Activated CD8-positive, alpha-beta memory T cell treated with anti-CD3 and anti-CD28 coated beads for 1 hour (primary cell): ENCODE data around the gene SPNS3.

Source experiments
- DNase-seq, 2 donors: peaks; one replicate each; pipeline ENCODE4 v3.0.0-alpha.2; 2020; ENCODE audit warnings: low read depth in 1 of 2; ENCODE audit errors: extremely low read depth in 1 of 2

Gene SPNS3, protein sequence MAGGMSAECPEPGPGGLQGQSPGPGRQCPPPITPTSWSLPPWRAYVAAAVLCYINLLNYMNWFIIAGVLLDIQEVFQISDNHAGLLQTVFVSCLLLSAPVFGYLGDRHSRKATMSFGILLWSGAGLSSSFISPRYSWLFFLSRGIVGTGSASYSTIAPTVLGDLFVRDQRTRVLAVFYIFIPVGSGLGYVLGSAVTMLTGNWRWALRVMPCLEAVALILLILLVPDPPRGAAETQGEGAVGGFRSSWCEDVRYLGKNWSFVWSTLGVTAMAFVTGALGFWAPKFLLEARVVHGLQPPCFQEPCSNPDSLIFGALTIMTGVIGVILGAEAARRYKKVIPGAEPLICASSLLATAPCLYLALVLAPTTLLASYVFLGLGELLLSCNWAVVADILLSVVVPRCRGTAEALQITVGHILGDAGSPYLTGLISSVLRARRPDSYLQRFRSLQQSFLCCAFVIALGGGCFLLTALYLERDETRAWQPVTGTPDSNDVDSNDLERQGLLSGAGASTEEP

DNA sequence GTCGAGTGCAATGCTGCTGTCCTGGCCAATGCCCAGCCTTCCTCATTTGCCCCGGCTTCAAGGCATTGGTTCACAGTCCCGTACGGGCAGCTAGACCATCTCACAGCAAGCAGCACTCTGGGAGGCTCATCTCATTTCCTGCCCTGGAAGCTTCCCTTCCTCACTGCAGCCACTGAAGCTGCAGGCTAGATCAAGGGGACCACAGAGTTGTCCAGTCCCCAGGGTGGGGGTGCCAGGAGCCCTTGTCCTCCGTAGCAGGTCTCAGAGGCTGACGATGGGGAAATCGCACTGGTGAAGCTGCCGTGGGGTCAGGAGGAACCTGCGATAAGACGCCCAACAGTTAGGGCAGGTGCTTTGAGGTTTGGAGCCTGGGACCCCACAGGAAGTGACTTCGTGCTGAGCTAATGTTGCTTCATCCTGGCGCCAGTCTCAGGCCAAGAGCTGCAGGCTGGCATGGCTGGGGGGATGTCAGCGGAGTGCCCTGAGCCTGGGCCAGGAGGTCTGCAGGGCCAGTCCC lies at the start of gene SPNS3:
Gene SPNS3, plus strand, starts transcription at position 426 of the 517 bp plus-strand sequence. Its CDS starts 28 bp downstream, at position 454.
- no peak for DNase-seq

DNA sequence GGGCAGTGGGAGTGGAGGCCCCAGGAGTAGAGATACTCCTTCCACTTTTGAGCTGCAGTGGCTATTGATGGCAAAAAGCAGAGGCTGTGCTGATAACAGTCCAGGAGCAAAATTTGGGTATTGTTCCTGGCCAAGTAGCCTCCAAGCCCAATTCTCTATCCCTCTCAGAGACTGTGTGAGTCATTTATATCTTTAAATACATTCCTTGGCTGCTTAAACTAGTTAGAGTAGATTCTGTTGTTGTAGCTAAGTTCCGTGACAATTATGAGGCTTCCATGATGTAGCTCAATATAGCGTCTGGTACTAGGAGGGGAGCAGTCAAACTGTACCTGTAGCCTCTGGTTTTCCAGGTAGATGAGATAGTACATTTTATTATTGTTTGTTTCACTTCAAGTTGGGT lies 47.3 kb upstream of the SPNS3 start:
- no peak for DNase-seq

DNA sequence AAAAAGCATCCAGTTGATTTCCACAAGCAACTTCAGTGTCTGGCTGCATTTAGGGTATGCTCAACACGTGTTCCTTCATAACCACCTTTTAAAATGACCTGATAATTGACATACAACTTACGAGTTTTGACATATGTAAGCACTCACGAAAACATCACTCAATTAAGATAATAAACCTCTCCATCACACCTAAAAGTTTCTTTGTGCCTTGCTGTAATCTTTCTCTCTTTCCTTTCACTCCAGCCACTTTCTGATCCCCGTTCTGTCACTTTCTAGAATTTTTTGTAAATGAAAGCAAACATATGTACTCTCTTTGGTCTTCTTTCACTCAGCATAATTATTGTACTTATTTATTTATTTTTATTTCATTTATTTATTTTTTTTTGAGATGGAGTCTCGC lies 46.6 kb upstream of the SPNS3 start:
- no peak for DNase-seq

DNA sequence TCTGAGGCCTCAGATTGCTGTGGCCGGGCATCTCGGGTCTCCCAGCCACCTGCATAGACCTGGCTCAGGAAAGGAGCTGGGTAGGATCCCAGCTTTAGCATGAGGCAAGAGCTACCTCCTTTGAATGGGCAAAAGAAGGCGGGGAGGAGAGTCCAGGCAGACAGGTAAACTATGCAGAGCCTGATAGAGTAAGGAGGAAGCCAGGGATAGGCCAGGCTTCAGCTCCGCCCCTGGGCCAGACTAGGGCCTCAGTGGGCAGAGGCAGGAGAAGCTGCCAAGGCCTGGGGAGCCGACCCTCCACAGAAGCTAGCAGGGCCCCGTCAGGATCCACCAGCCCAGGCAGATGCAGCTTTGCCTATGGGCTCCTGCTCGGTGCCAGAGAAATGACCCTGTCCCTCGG lies 44.7 kb upstream of the SPNS3 start:
- no peak for DNase-seq

DNA sequence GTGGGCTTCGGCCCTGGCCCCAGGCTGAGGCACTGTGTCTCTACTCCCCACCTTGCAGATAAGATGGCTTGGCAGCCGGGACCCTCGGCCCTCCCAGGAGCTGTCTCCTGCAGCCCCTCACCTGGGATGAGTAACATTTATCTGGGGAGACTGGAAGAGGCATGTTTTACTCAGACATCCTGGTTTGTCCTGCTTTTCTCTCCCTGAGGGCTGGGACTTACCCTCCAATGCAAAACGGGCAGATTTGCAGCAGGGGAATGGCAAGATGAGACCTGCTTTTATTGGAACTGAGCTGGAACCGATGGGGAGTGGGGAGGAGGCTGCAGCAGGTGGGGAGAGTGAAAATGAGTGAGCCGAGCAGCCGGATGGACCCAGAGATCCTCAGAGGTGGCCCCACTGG lies 39.9 kb upstream of the SPNS3 start:
- no peak for DNase-seq

DNA sequence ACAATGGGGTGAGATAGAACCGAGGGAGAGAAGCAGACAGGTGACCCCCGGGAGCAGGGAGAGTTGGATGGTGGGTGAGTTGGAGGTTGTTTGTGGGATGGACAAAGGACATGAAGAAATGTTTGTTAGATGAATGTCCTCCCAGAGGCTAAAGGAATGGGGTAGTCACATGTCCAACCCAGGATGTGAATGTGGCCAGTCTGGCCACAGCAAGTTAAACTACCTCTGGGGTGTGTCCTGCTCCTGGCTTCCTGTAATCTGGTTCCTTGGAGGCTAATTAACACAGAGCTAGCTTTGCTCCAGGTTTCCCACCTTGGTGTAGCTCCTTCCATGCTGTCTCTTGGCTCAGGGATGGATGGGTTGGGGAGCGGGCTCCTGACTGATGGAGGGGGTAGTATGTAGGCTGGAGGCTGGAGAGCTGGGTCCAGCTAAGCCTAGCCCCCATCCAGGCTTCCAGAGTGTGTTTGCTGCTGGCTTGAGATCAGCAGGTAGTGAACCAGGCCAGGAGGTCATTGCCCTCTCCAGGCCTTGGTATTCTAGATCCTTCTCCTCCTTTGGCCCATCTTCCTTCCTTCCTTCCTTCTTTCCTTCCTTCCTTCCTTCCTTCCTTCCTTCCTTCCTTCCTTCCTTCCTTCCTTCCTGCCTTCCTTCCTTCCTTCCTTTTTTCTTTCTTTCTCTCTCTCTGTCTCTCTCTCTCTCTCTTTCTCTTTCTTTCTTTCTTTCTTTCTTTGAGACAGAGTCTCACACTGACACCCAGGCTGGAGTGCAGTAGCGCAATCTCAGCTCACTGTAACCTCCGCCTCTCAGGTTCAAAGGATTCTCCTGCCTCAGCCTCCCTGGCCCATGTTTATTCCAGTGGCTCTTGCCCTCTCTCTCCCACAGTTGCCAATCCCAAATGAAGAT lies 39.3 kb upstream of the SPNS3 start:
- DNase-seq, result no peak

DNA sequence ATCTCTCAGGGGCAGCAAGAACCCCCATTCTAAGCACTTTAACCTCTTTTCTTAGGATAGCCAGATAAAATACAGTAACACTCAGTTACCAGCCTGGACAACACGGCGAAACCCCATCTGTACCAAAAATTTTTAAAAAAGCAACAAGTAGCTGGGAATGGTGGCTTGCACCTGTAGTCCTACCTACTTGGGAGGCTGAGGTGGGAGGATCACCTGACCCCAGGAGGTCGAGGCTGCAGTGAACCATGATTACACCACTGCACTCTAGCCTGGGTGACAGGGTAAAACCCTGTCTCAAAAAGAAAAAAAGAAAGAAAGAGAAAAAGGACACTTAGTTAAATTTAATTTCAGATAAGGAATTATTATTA lies 38.6 kb upstream of the SPNS3 start:
- DNase-seq, result no peak

DNA sequence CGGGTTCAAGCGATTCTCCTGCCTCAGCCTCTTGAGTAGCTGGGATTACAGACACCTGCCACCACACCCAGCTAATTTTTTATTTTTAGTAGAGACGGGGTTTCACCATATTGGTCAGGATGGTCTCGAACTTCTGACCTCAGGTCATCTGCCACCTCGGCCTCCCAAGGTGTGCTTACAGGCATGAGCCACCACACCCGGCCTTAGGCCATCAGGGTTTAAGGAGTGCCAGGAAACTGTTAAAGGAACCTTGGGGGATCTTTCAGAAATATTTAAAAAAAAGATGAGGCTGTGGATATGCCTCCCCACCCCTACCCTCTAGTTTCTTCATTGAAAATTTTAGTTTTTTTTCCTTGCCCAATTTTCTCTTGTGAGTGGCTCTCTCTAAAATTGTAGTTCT lies 35.9 kb upstream of the SPNS3 start:
- DNase-seq, result no peak

DNA sequence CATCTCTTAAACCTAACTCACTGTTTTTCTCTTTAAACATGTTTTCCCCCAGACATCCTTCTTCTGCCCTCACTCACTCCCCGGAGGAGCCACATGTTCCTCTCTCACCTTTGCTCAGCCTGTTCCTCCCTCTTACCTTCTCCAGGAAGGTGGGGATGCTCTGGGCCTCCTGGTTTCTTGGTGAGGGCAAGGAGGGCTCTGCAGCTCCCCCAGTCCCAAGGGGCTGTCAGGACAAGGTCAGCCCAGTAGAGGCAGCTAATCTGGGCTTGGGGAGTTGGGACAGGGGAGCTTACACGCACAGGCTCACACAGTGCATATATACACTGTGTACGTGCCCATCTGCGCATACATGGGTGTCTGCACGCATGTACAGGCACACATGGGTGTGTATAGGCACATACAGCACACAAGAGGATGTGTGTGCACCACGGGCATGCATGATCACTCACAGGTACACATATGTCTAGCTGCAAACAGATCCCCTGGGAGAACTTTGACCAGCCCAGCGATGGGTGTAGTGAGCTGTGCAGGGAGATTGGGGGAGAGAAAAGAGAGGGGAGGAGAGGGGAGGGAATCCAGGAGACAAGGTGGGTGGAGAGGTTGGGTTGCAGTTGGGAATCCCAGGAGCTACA lies 28.6 kb upstream of the SPNS3 start:
- DNase-seq, result no peak

DNA sequence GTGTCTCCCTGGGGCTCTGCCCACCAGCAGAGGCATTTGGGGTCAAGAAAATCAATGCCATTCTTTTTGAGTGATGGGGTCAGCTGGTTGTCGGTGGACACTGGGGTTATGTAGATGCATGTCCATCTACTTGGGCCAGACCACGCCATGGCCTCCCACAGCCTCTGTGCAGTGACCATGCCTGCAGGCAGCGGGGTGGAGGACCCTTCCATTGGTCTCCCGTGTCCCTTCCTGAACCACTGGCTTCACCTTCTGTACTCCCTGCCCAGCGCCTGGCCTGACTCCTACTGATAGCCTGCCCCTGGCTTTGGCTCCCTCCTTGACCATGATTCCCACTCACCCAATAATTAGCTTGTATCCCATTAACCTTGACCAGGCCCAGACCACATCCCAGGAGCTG lies 28.0 kb upstream of the SPNS3 start:
- no peak for DNase-seq

DNA sequence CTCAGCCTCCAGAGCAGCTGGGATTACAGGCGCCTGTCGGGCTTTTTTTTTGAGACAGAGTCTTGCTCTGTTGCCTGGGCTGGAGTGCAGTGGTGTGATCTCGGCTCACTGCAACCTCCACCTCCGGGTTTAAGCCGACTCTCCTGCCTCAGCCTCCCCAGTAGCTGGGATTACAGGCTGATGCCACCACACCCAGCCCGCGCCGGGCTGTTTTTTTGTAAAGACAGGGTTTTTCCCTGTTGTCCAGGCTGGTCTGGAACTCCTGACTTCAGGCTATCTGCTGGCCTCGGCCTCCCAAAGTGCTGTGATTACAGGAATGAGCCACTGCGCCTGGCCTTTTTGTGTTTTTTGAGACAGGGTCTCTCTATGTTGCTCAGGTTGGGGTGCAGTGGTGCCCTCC lies 27.4 kb upstream of the SPNS3 start:
- DNase-seq, result no peak

DNA sequence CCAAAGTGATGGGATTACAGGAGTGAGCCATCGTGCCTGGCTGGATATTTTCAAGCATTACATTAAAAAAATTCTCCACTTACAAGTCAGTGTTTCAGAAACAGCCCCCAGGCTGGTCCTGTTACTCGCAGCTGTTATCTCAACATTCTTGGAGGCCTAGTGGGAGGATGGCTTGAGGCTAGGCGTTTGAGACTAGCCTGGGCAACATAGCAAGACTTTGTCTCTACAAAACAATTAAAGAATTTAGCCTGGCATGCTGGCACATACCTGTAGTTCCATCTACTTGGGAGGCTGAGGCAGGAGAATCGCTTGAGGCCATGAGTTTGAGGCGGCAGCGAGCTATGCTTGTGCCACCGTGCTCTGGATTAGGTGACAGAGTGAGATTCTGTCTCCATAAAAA lies 26.5 kb upstream of the SPNS3 start:
- DNase-seq, result no peak

DNA sequence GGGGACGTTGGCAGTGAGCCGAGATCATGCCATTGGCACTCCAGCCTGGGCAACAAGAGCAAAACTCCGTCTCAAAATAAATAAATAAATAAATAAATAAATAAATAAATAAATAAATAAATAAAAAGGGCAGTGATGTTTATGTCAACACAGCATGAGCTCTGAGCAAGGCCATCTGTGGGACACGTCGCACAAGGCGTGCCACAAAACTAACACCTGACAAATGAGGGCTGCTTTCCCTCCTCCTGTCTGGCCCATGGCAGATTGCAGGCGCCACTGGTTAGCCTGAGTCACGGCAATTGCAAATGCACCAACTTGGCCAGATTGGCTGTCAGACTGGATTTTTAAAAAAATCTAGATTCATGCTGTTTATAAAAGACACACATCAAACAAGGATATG lies 25.9 kb upstream of the SPNS3 start:
- DNase-seq, result no peak

DNA sequence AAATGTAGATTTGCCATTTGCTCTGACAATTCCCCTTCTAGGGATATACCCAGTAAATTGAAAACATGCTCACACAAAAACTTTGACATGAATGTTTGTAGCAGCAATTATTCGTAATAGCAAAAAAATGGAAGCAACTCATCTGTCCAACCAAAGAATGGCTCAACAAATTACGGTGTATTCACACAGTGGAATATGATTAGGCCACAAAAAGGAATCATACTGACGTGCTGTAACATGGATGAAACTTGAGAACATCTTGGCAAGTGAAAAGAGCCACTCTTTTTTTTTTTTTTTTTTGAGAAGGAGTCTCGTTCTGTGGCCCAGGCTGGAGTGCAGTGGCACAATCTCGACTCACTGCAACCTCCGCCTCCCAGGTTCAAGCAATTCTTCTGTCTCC lies 24.1 kb upstream of the SPNS3 start:
- DNase-seq, result no peak

DNA sequence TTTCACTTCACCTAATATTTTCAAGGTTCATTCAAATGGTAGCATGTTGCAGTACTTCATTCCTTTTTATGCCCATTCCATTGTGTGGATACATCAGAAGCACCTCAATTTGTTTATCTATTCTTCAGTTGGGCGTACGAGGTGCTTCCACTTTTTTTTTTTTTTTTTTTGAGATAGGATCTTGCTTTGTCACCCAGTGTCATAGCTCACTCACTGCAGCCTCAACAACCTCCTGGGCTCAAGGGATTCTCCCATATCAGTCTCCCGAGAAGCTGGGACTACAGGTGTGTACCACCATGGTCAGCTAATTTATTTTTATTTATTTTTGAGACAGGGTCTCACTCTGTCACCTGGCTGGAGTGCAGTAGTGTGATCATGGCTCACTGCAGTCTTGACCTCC lies 22.5 kb upstream of the SPNS3 start:
- DNase-seq, result no peak

DNA sequence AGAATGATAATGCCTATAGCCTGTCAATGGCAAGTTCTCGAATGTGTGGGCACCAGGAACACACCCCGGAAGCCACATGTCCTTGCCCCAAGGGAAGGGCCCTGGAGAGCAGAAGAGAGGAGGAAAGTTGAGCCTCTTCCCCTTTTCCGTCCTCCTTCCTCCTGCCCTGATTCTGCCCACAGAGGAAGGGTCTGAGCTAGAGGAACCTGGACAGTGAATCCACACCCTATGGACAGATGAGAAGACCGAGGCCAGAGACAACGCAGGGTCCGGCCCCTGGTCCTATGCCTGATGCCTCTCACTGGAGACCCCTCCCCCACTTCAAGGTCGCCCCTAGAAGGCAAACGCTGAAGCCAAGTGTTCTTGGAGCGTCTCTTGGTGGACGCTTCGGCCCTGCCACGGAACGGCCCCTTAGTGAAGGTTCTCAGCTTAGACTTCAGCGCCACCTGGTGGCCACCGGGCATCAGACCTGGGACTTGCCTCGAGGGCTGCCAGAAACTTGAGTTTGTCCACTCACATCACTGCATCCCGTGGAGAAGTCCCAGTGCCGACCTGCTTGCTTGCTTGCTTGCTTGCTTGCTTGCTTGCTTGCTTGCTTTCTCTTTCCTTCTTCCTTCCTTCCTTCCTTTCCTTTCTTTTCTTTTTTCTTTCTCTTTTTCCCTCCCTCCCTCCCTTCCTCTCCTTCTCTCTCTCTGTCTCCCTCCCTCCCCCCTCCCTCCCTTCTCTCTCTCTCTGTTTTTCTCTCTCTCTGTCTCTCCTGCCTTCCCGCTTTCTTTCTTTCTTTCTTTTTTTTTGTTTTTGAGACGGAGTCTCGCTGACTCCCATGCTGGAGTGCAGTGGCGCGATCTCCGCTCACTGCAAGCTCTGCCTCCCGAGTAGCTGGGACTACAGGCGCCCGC lies 20.6 kb upstream of the SPNS3 start:
- DNase-seq, result peak; percentile 75 to 90

DNA sequence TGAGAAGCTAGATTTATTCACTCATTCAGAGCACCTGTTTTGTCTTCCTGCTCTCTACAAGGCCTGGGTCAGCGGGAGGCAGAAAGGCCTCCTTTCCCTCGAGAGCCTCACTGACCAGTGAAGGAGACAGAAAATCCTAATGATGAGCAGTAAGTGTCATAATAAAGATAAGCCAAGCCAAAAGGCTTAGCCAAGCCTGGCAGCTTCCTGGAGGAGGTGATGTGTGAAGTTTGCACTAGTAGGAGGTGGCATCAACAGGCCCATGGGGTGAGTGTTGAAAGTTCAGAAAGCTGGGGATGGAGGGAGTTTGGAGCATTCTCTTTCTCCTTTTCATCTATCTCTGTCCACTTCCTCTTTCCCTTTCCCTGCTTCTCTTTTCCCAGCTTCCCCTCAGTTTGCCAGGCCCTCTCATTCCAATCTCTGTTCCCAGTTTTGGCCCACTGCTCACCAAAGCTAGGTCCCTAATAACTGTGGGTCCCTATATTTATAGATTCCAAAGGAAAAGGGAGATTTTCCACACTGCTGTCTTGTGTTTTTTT lies 16.5 kb upstream of the SPNS3 start:
- no peak for DNase-seq

DNA sequence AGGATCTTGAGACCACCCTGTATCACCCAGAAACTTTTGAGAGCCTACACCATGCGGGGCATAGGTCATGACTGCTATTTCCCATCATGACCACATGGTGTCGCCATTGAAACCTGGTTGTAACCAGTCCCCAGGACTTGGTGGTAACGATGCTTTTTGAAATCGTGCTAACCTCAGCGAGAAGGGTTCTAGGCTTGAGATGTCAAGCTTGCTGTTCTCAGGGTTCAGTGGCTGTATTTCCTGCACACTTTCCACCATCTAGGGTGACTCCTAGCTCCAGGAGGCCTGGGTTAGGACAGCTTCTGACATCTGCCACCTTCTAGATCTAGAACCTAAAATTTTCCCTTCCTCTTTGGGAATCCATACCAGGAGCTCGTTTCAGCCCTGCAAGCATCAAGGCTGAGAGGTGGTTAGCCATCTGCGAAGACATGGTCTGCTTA lies 13.0 kb upstream of the SPNS3 start:
- DNase-seq, result peak; percentile 20 to 25

DNA sequence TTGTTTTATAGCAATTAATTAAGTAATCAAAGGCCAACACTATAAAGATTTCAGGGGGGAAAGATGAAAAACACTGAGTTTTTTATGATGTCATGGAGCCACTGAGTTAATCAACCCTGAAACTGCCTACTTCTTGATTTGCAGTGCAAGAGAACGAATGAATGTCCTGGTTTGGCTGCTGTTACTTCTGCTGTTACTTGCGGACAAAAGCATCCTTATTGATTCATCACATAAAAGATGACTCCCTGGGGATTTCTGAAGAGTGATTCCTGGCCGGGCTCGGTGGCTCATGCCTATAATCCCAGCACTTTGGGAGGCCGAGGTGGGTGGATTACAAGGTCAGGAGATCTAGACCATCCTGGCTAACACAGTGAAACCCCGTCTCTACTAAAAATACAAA lies 10.9 kb upstream of the SPNS3 start:
- DNase-seq, result no peak

DNA sequence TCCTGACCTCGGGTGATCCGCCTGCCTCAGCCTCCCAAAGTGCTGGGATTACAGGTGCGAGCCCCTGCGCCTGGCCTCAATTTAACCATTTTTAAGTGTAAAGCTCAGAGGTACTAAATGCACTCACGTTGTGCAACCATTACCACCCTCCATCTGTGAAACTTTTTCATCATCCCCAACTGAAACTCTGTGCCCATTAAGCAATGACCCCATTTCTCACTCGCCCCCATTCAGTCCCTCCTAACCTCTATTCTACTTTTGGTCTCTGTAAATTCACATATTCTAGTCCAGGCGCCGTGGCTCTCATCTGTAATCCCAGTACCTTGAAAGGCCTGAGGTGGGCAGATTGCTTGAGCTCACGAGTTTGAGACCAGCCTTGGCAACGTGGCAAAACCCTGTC lies 8.3 kb upstream of the SPNS3 start:
- no peak for DNase-seq
